ELF-1 (cell line): ENCODE measurements around the gene AQP6.
"Not testable (repeated sequence)": the region's sequence is repeated elsewhere in the genome, so short reads cannot be mapped to it uniquely, and the experiment has no call there.

Source experiments
- DNase-seq: peaks from one replicate; pipeline ENCODE4 v3.0.0-alpha.2; 2016; ENCODE audit warnings: low read depth, low spot score

Gene AQP6

GRCh38 chr12:49969651-49970429, 2.9 kb upstream of the AQP6 start:
- no peak for DNase-seq

- no peak for DNase-seq
Measured at GRCh38 chr12:49970658-49971057, 2.1 kb upstream of the AQP6 start.

GRCh38 chr12:49971141-49971540, 1.6 kb upstream of the AQP6 start:
- no peak for DNase-seq

- DNase-seq = no peak
Measured at GRCh38 chr12:49972129-49972528, 618 bp upstream of the AQP6 start.

GRCh38 chr12:49973361-49973830, 649 bp downstream of the AQP6 start:
- no peak for DNase-seq

GRCh38 chr12:49974231-49974675, 1.5 kb downstream of the AQP6 start:
- DNase-seq = peak; percentile 60

- no peak for DNase-seq
Measured at GRCh38 chr12:49974677-49975317, 2.0 kb downstream of the AQP6 start.

- DNase-seq = no peak
Measured at GRCh38 chr12:49975318-49975761, 2.6 kb downstream of the AQP6 start.

GRCh38 chr12:49976557-49976956, 3.8 kb downstream of the AQP6 start:
- no peak for DNase-seq

GRCh38 chr12:49978125-49978524, 5.4 kb downstream of the AQP6 start:
- no peak for DNase-seq

- DNase-seq = no peak
Measured at GRCh38 chr12:49979016-49979586, 6.4 kb downstream of the AQP6 start.

GRCh38 chr12:49979791-49980190, 7.0 kb downstream of the AQP6 start:
- no peak for DNase-seq

- DNase-seq = peak; percentile 25
Measured at GRCh38 chr12:49980501-49981349, 8.0 kb downstream of the AQP6 start.

- DNase-seq = no peak
Measured at GRCh38 chr12:49982246-49983087, 9.7 kb downstream of the AQP6 start.

GRCh38 chr12:49983892-49984291, 11.1 kb downstream of the AQP6 start:
- peak; percentile 69 for DNase-seq

GRCh38 chr12:49984476-49985359, 12.0 kb downstream of the AQP6 start:
- DNase-seq = peak; percentile 31

- DNase-seq = no peak
Measured at GRCh38 chr12:49985981-49986380, 13.2 kb downstream of the AQP6 start.

- DNase-seq = not testable (repeated sequence)
Measured at GRCh38 chr12:49986476-49986875, 13.7 kb downstream of the AQP6 start.

- no peak for DNase-seq
Measured at GRCh38 chr12:49987625-49988303, 15.0 kb downstream of the AQP6 start.
